GM12872 (cell line): ENCODE data around the gene FGF14.

ENCODE experiments used
- TF ChIP-seq, protein P1 (sequence below): IDR thresholded peaks from 3 replicates; pipeline ENCODE4 v1.5.1; 2011; ENCODE audit warnings: low read depth, mild to moderate bottlenecking, low read length, moderate library complexity; ENCODE audit not compliant: insufficient read depth

Gene FGF14

DNA sequence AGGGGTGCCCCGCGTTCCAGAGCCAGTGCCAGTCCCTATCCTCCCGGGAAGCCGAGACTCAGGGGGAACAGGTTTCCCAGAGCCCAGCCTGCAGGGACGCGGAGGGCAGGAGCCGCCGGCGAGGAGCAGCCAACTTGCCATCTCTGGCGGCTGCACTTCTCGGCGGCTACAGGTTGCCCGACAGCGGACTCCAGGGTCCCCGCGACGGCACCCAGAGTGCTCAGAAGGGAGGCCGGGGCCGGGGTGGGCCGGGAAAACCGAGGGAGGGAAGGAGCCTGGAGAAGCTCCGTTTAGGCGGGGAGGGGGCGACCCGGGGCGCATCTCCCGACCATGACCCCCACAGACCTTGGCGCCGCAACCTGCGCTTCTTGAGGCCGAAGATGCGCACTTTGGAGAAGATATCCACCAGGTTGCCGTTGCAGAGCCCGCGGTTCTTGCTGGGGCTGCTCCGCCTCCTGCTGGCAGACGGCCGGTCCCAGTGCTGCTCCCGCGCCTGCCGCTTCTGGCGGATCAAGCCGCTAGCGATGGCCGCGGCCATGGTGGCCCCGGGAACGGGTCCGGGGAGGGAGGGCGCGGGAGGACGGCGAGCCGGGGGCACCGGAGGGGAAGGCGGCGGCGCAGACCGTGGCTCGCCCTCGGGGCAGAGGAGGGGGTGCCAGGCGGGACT lies 485.6 kb downstream of the FGF14 start:
- TF ChIP-seq, protein P1, sequence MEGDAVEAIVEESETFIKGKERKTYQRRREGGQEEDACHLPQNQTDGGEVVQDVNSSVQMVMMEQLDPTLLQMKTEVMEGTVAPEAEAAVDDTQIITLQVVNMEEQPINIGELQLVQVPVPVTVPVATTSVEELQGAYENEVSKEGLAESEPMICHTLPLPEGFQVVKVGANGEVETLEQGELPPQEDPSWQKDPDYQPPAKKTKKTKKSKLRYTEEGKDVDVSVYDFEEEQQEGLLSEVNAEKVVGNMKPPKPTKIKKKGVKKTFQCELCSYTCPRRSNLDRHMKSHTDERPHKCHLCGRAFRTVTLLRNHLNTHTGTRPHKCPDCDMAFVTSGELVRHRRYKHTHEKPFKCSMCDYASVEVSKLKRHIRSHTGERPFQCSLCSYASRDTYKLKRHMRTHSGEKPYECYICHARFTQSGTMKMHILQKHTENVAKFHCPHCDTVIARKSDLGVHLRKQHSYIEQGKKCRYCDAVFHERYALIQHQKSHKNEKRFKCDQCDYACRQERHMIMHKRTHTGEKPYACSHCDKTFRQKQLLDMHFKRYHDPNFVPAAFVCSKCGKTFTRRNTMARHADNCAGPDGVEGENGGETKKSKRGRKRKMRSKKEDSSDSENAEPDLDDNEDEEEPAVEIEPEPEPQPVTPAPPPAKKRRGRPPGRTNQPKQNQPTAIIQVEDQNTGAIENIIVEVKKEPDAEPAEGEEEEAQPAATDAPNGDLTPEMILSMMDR, result no peak

DNA sequence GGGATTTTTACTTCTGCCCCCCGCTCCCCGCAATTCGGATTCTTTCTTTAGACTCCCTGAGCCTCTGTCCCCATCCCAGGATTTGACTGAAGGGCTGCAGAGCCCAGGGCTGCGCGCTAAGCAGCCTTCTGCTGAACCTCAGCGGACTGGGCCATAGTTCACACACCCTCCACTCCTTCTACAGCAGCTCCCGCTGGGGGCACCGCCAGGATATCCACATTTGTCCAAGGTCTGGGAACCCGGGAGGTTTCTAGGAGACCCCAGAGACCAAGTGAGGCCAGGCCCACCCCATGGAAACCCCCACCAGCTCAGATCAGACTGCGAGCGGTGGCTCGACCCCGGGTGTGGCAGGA lies 486.1 kb downstream of the FGF14 start:
- TF ChIP-seq, protein P1, result no peak

DNA sequence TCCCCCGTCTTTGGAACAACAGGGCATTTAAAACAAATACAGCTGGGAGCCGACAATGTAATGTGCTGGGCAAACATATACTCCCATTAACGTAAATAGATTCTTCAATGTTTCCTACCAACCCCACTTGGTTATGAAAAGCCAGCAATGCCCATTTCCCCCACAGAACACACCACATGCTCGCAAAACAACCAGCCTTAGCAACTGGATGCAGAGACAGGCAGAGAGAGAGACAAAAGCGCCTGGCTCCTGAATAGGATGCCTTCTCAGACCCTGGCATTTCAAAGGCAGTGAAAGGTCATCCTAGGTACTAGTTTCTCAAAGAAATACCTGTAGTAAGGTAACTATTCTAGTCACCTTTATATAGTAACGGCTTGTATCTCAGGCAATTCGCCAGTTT lies 486.5 kb downstream of the FGF14 start:
- TF ChIP-seq, protein P1, result no peak

DNA sequence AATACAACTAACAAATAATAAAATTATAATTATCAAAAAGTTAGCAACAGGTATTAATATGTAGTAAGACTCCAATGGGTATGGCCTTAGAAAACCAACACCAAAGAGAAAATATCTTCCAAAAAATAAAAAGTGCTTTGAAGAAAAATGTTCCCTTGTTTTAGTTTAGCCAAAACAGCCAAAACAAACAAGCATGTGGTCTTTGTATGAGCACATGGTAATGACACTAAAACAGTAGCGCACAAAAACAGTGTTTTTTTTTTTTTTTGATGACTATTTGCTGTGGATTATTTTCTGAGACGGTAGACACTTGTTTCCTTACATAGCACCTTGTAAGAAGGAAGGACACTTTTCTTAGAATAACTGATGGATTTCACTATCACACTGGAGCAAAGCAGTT lies 490.1 kb downstream of the FGF14 start:
- TF ChIP-seq, protein P1, result no peak

DNA sequence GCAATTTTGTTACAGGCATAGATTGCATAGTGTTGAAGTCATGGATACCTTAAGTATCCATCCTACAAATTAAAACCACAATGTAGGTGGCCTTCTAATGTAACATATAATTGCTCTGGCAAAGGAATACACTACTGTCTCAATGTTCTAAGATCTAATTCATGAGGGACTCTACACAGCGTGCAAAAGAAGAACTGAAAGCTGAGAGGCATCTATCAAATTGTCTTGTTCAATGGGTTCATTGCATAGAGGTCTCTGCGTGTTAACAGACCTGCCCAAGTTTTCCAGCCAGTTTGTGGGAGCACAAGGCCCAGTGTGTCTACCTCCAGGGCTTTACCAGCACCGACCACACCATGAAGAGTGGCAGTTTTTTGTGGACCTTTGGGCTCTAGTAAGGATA lies 498.0 kb downstream of the FGF14 start:
- TF ChIP-seq, protein P1, result no peak

DNA sequence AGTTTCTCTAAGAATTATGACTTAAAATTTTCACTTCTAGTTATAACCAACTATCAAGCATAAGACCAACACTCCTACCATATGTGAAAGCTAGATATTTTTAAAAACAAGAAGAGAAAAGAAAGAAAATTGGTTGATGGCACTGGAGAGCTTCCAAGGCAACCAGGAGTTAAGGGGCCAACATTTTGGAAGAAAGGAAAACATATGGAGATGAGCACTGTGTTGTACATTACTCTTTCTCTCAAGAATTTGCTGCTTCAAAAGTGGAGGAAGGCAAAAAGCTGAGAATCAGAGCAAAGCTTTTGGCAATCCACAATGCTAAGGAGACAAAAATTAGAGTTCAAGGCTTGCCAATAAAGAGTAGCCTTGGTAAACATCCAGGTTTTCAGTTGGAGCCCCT lies 503.2 kb downstream of the FGF14 start:
- TF ChIP-seq, protein P1, result no peak

DNA sequence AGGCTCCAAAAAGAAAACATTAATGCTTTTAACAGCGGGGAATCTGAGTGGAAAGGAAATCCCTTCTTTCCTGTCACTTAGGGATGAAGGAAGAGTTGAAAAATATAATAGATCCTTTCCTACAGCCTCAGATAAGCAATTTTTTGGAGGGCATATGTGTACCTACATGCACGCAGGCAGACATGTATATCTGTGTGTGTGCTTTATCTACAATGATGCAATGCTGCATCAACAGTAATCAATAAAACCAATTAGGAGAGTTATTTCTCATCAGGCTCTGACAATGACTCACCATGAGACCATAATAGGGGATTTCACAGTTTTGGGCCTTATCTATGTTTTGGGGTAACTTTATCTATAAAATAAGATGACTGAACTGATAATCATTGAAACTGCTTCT lies 505.3 kb downstream of the FGF14 start:
- TF ChIP-seq, protein P1, result no peak
